B cell (primary cell): ENCODE data around the gene EFNA1. TPM values are rescaled to one million over a fixed set of nuclear protein-coding genes. Genes with fewer than 3 reads are reported as not detected.

Source experiments
- ATAC-seq: fragments of 200-7000 bp; cut with Tn5 transposase; one replicate; pipeline ENCODE4 v1.10.0; 2021; ENCODE audit warnings: low read depth, mild to moderate bottlenecking, moderate number of reproducible peaks, moderate library complexity
- CTCF ChIA-PET: fragments of 350-600 bp; sonication (Branson Sonifier 250); formaldehyde crosslinking; loops from one replicate; lab custom pipeline; 2021; ENCODE audit warnings: antibody characterized with exemption, inconsistent platforms; lab: Charles Lee
- POLR2A ChIA-PET: fragments of 350-600 bp; sonication (Branson Sonifier 250); formaldehyde crosslinking; loops from one replicate; lab custom pipeline; 2021; ENCODE audit warnings: antibody characterized with exemption; lab: Charles Lee
- DNase-seq: peaks from one replicate; pipeline ENCODE4 v3.0.0; 2013
- H2AFZ ChIP-seq: 2 replicates; pipeline ENCODE4 v1.6.1; 2012; ENCODE audit warnings: mild to moderate bottlenecking, low read depth, low read length; ENCODE audit not compliant: insufficient read depth, poor library complexity, severe bottlenecking
- H3K27ac ChIP-seq, 2 donors: 1 replicate in 1 of 2; 2 replicates in 1 of 2; pipeline ENCODE4 v1.5.1; 2012 to 2013; ENCODE audit warnings: low read length in 2 of 2, mild to moderate bottlenecking in 2 of 2, moderate library complexity in 1 of 2
- H3K27me3 ChIP-seq, 4 experiments: fragments of 200-600 bp in 1 of 4; sonication (generic) in 1 of 4; replicated peaks in 1 of 4; 1 replicate in 2 of 4; 2 replicates in 2 of 4; pipeline versions ENCODE4 v1.6.1 to v1.7.0; 2013 to 2016; ENCODE audit warnings: low read length in 3 of 4, mild to moderate bottlenecking in 2 of 4, mixed read lengths in 1 of 4, moderate library complexity in 1 of 4; ENCODE audit not compliant: insufficient read depth in 4 of 4, control insufficient read depth in 3 of 4; ENCODE audit errors: control extremely low read depth in 1 of 4
- H3K36me3 ChIP-seq, 2 experiments: replicated peaks in 1 of 2; 1 replicate in 1 of 2; 2 replicates in 1 of 2; pipeline versions ENCODE4 v1.6.1 to v1.7.1; 2013; ENCODE audit warnings: low read length in 1 of 2; ENCODE audit not compliant: insufficient read depth in 2 of 2, control insufficient read depth in 1 of 2; ENCODE audit errors: control extremely low read depth in 1 of 2, extremely low read depth in 1 of 2
- H3K4me1 ChIP-seq, 2 donors: fragments of 200-600 bp in 1 of 2; sonication (generic) in 1 of 2; 1 replicate in 1 of 2; 2 replicates in 1 of 2; pipeline versions ENCODE4 v1.5.1 to v1.6.1; 2013 to 2017; ENCODE audit warnings: low read length in 2 of 2; ENCODE audit not compliant: control insufficient read depth in 2 of 2, insufficient read depth in 2 of 2
- H3K4me2 ChIP-seq: replicated peaks from 2 replicates; pipeline ENCODE3; 2012; ENCODE audit warnings: mild to moderate bottlenecking, low read depth, low read length; ENCODE audit not compliant: poor library complexity, severe bottlenecking
- H3K4me3 ChIP-seq, 5 experiments: fragments of 200-600 bp in 1 of 5; sonication (generic) in 1 of 5; 1 replicate in 3 of 5; 2 replicates in 2 of 5; pipeline versions ENCODE4 v1.5.1 to v1.7.0; 2011 to 2016; ENCODE audit warnings: low read length in 4 of 5, mild to moderate bottlenecking in 4 of 5, low read depth in 2 of 5, control low read depth in 1 of 5, moderate library complexity in 1 of 5; ENCODE audit not compliant: insufficient read depth in 1 of 5; ENCODE audit errors: control extremely low read depth in 1 of 5, extremely low read depth in 1 of 5
- H3K79me2 ChIP-seq: fragments of 200-600 bp; sonication (generic); one replicate; pipeline ENCODE4 v1.6.0; 2016; ENCODE audit warnings: low read length; ENCODE audit not compliant: control insufficient read depth, insufficient read depth
- H3K9ac ChIP-seq: fragments of 200-600 bp; sonication (generic); 2 replicates; pipeline ENCODE4 v1.6.1; 2017; ENCODE audit warnings: mild to moderate bottlenecking, low read length, moderate library complexity
- H3K9me3 ChIP-seq, 3 donors: one replicate each; pipeline versions ENCODE4 v1.6.1 to v1.7.1; 2013; ENCODE audit warnings: low read length in 2 of 3; ENCODE audit not compliant: control insufficient read depth in 2 of 3, insufficient read depth in 1 of 3; ENCODE audit errors: control extremely low read depth in 1 of 3
- H4K20me1 ChIP-seq: 2 replicates; pipeline ENCODE4 v1.6.0; 2012; ENCODE audit warnings: mild to moderate bottlenecking, low read length; ENCODE audit not compliant: insufficient read depth, control insufficient read depth, poor library complexity, severe bottlenecking
- H3K27ac Mint-ChIP-seq: one replicate; pipeline ENCODE4 v1.8.0; 2021; ENCODE audit warnings: mixed read lengths
- H3K27me3 Mint-ChIP-seq: one replicate; pipeline ENCODE4 v1.8.0; 2021; ENCODE audit warnings: mixed read lengths
- H3K4me1 Mint-ChIP-seq: one replicate; pipeline ENCODE4 v1.8.0; 2021; ENCODE audit warnings: mixed read lengths
- H3K4me3 Mint-ChIP-seq: one replicate; pipeline ENCODE4 v1.8.0; 2021; ENCODE audit warnings: mixed read lengths
- H3K9me3 Mint-ChIP-seq: one replicate; pipeline ENCODE4 v1.8.0; 2022; ENCODE audit warnings: mixed read lengths; ENCODE audit not compliant: insufficient read depth
- EZH2 ChIP-seq: IDR thresholded peaks from 2 replicates; pipeline ENCODE4 v1.6.1; 2012; ENCODE audit warnings: borderline replicate concordance, low read depth, mild to moderate bottlenecking, moderate library complexity, low read length; ENCODE audit not compliant: insufficient read depth, poor library complexity, severe bottlenecking
- whole genome bisulfite sequencing: methylation state at CpG from one replicate; pipeline ENCODE4 v1.1.5; 2013; ENCODE audit warnings: missing lambda C conversion rate; ENCODE audit not compliant: insufficient coverage; 5-methylcytosine and 5-hydroxymethylcytosine counted together
- intact Hi-C: fragments of 100-400 bp; cut with micrococcal nuclease; formaldehyde crosslinking; loops from one replicate; pipeline ENCODE4 v1.10.0; 2022
- polyA plus RNA-seq: library from polyadenylated mRNA; depleted of rRNA; stranded (reverse); fragments of >200 nt; gene quantifications from 2 replicates; pipeline ENCODE4 v1.2.3, GENCODE V29; 2012
- total RNA-seq, 2 donors: library from RNA; stranded (reverse); fragments of 120-200 nt in 1 of 2; gene quantifications; 1 replicate in 1 of 2; 2 replicates in 1 of 2; pipeline versions ENCODE4 v1.2.3 to v1.2.4, GENCODE V29; 2013 to 2022
- TF ChIP-seq, protein P1 (sequence below): fragments of 200-600 bp; IDR thresholded peaks from one replicate; pipeline ENCODE4 v1.8.0; 2022; ENCODE audit warnings: antibody characterized with exemption, mild to moderate bottlenecking

Gene EFNA1
- total and polyA plus RNA-seq, 2 donors (not counting 1 experiment from before 2014, with no cell fraction given): 0.28 TPM; not detected in 1

DNA sequence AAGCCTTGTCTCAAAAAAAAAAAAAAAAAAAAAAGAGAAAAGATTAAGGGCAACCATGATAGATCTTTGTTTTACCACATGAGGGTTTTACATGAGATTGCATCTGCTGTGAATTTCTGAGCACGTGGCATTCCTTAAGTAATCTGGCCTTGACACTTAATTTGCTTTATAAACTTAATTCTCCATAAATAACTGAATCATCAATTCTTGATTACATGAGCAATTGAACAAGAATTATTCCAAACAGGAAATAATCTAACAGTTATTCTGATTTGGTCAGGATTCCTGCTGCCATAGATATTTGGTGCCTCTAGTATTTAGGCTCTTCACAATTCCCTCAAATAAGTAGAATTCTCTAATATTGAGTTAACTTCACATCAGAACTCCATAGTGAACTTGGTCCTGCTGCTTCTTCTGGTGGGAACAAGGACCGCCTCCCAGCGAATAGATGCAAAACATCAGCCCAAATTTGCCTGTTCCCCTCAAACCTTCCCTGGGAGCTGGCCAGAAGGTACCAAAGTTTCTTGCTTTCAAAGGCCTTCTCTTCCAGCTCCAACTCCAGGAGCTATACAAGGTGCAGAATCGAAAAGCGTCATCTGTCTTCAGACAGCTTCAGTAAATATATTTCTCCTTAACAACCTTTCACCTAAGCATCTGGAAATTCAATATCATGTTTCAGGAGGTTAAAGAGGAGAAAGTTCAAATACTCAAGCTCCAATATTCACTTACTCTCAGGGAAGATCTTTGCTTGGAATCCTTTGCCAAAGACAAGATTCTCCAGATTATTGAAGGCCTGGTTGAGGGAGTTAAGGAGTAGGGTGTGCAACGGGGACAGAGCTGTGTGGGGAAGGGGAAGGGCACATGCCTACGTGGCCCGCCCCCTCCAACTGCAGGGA lies 44.4 kb downstream of the EFNA1 start:
- Histone ChIP-seq H3K4me3 (peak overlapping the region; percentile 27 to 95 (median 73)), H3K9me3 (no peaks in the 10 kb centered on the region), H3K36me3 (peaks cover 0 to 21% of the 10 kb centered on the region in 2 experiments), H3K4me2 (peak overlapping the region; percentile 78), H3K79me2 (peaks cover 42% of the 10 kb centered on the region), H4K20me1 (no peaks in the 10 kb centered on the region), H2AFZ (peak overlapping the region; percentile 97), H3K9ac (peak overlapping the region; percentile 91), H3K27ac (peak overlapping the region; percentile 89 to 92), H3K4me1 (peaks cover 30 to 42% of the 10 kb centered on the region in 2 donors), H3K27me3 (no peaks in the 10 kb centered on the region)
- intact Hi-C loops: loop anchor here (1.0 to 5.0 kb wide), 5 partner anchors 32 to 613 kb away; partner anchors contain the start of genes CKS1B, DPM3, SHC1 and UBE2Q1
- ChIA-PET CTCF (interaction anchor here (0.9 to 12.7 kb wide), 33 partner anchors 9 to 421 kb away, joined by 3 to 307 read pairs (median 5); partner anchors contain the start of genes ADAM15, EFNA4, FLAD1 and MTX1), POLR2A (interaction anchor here (0.6 to 2.1 kb wide), 15 partner anchors 13 to 128 kb away, joined by 3 to 10 read pairs (median 4); partner anchors contain the start of genes DPM3, EFNA1 and SLC50A1)
- Mint-ChIP-seq H3K9me3 (no peaks in the 10 kb centered on the region), H3K27me3 (no peaks in the 10 kb centered on the region), H3K4me1 (peaks cover 48% of the 10 kb centered on the region), H3K4me3 (peak overlapping the region; percentile 97), H3K27ac (peak overlapping the region; percentile 98)
- no peak for TF ChIP-seq EZH2
- TF ChIP-seq, protein P1, sequence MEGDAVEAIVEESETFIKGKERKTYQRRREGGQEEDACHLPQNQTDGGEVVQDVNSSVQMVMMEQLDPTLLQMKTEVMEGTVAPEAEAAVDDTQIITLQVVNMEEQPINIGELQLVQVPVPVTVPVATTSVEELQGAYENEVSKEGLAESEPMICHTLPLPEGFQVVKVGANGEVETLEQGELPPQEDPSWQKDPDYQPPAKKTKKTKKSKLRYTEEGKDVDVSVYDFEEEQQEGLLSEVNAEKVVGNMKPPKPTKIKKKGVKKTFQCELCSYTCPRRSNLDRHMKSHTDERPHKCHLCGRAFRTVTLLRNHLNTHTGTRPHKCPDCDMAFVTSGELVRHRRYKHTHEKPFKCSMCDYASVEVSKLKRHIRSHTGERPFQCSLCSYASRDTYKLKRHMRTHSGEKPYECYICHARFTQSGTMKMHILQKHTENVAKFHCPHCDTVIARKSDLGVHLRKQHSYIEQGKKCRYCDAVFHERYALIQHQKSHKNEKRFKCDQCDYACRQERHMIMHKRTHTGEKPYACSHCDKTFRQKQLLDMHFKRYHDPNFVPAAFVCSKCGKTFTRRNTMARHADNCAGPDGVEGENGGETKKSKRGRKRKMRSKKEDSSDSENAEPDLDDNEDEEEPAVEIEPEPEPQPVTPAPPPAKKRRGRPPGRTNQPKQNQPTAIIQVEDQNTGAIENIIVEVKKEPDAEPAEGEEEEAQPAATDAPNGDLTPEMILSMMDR: no peak
- WGBS: 45% methylated on average over 6 of the region's 8 CpGs
- ATAC-seq: peak; percentile 9
- DNase-seq: no peak
